GM12878 (cell line): ENCODE measurements around the gene DHDDS. TPM values are rescaled to one million over a fixed set of nuclear protein-coding genes. Genes with fewer than 3 reads are reported as not detected.

Experiments used
- ASH2L ChIP-seq: fragments of 300-600, 200-600 bp; sonication (generic); IDR thresholded peaks from 2 replicates; pipeline ENCODE4 v1.6.1; 2017; ENCODE audit warnings: low read depth, mild to moderate bottlenecking, borderline replicate concordance
- BCL3 ChIP-seq: IDR thresholded peaks from 2 replicates; pipeline ENCODE4 v1.6.1; 2011; ENCODE audit warnings: borderline replicate concordance, low read depth, mild to moderate bottlenecking, moderate library complexity, low read length; ENCODE audit not compliant: insufficient read depth, poor library complexity, severe bottlenecking
- BHLHE40 ChIP-seq, 2 experiments: fragments of 450-650 bp in 1 of 2; IDR thresholded peaks; 2 replicates each; pipeline ENCODE4 v1.6.1; 2011 to 2017; ENCODE audit warnings: low read depth in 2 of 2, borderline replicate concordance in 1 of 2, improper control_type of control experiment in 1 of 2, low read length in 1 of 2, mild to moderate bottlenecking in 1 of 2
- BMI1 ChIP-seq: fragments of 450-650 bp; IDR thresholded peaks from 2 replicates; pipeline ENCODE4 v1.6.1; 2016; ENCODE audit warnings: mild to moderate bottlenecking, moderate library complexity, borderline replicate concordance
- CBFB ChIP-seq: IDR thresholded peaks from 2 replicates; pipeline ENCODE4 v1.6.1; 2016; ENCODE audit warnings: antibody characterized with exemption, low read depth
- DPF2 ChIP-seq: fragments of 450-650 bp; IDR thresholded peaks from 2 replicates; pipeline ENCODE4 v1.6.1; 2017; ENCODE audit warnings: mild to moderate bottlenecking
- GATAD2B ChIP-seq: fragments of 450-650 bp; conservative IDR thresholded peaks from 2 replicates; pipeline ENCODE4 v1.6.1; 2017; ENCODE audit warnings: low read depth, mild to moderate bottlenecking, moderate library complexity
- IKZF2 ChIP-seq, 2 experiments: fragments of 450-650 bp; IDR thresholded peaks; 2 replicates each; pipeline ENCODE4 v1.6.1; 2017; ENCODE audit warnings: mild to moderate bottlenecking in 2 of 2, moderate library complexity in 2 of 2
- MLLT1 ChIP-seq: fragments of 450-650 bp; IDR thresholded peaks from 2 replicates; pipeline ENCODE4 v1.6.1; 2016; ENCODE audit warnings: mild to moderate bottlenecking
- MTA2 ChIP-seq: fragments of 450-650 bp; IDR thresholded peaks from 2 replicates; pipeline ENCODE4 v1.6.1; 2016; ENCODE audit warnings: low read depth, mild to moderate bottlenecking, moderate library complexity
- POU2F2 ChIP-seq: IDR thresholded peaks from 3 replicates; pipeline ENCODE4 v1.6.1; 2011; ENCODE audit warnings: low read depth, mild to moderate bottlenecking, low read length, borderline replicate concordance
- RB1 ChIP-seq: fragments of 450-650 bp; formaldehyde crosslinking; IDR thresholded peaks from 2 replicates; pipeline ENCODE4 v1.6.1; 2017; ENCODE audit warnings: mild to moderate bottlenecking, borderline replicate concordance
- RELA ChIP-seq: fragments of 450-650 bp; IDR thresholded peaks from 2 replicates; pipeline ENCODE4 v1.8.0; 2014; ENCODE audit warnings: borderline replicate concordance; ENCODE audit not compliant: partially characterized antibody
- SMAD5 ChIP-seq: IDR thresholded peaks from 2 replicates; pipeline ENCODE4 v1.6.1; 2016; ENCODE audit warnings: antibody characterized with exemption, low read depth
- SP1 ChIP-seq: IDR thresholded peaks from one replicate; pipeline ENCODE4 v1.6.1; 2011; ENCODE audit warnings: low read depth, low read length
- SPI1 ChIP-seq: IDR thresholded peaks from 2 replicates; pipeline ENCODE4 v1.6.1; 2011; ENCODE audit warnings: low read depth, mild to moderate bottlenecking, low read length, moderate library complexity, borderline replicate concordance; ENCODE audit not compliant: insufficient read depth
- ZNF207 ChIP-seq: fragments of 450-650 bp; IDR thresholded peaks from 2 replicates; pipeline ENCODE4 v1.6.1; 2014; ENCODE audit warnings: antibody characterized with exemption, mild to moderate bottlenecking, borderline replicate concordance
- ZNF384 ChIP-seq: IDR thresholded peaks from 2 replicates; pipeline ENCODE4 v1.6.1; 2012; ENCODE audit warnings: low read depth, mild to moderate bottlenecking, low read length, improper control_type of control experiment, borderline replicate concordance
- polyA plus RNA-seq, 11 experiments: library from polyadenylated mRNA; depleted of rRNA in 4 of 11; unstranded in 6 of 11; stranded (reverse) in 5 of 11; fragments of >200 nt; fragmentation: Nextera tagmentation in 4 of 11; fragmentation: Illumina TruSeq in 1 of 11; extraction: Ambion mirVana in 4 of 11; extraction: Trizol in 1 of 11; gene quantifications; 1 replicate in 1 of 11; 2 replicates in 10 of 11; pipeline versions ENCODE4 v1.2.1 to v1.2.3, GENCODE V29; 2011 to 2016; ENCODE audit warnings: inconsistent platforms in 2 of 11, missing spikeins in 2 of 11, low read depth in 1 of 11
- total RNA-seq, 4 experiments: library from RNA; depleted of rRNA in 3 of 4; stranded (reverse); fragments of >200 nt in 3 of 4; fragmentation: Illumina TruSeq in 1 of 4; extraction: Trizol in 1 of 4; gene quantifications; 2 replicates each; pipeline versions ENCODE4 v1.2.1 to v1.2.3, GENCODE V29; 2013 to 2021
- TF ChIP-seq, protein P1 (sequence below): fragments of 450-650 bp; formaldehyde crosslinking; IDR thresholded peaks from 2 replicates; pipeline ENCODE4 v1.5.0; 2022; ENCODE audit warnings: mild to moderate bottlenecking, missing genetic modification characterization
- TF ChIP-seq, protein P2 (sequence below): fragments of 450-650 bp; IDR thresholded peaks from 2 replicates; pipeline ENCODE4 v1.6.1; 2017; ENCODE audit warnings: antibody characterized with exemption, mild to moderate bottlenecking, moderate library complexity

The DHDDS gene
- total and polyA plus RNA-seq, 10 of the 15 experiments (the other 5 are each of a cell fraction or from before 2014, with no cell fraction given), result 22.7 to 47.5 (median 36.4) TPM

DNA sequence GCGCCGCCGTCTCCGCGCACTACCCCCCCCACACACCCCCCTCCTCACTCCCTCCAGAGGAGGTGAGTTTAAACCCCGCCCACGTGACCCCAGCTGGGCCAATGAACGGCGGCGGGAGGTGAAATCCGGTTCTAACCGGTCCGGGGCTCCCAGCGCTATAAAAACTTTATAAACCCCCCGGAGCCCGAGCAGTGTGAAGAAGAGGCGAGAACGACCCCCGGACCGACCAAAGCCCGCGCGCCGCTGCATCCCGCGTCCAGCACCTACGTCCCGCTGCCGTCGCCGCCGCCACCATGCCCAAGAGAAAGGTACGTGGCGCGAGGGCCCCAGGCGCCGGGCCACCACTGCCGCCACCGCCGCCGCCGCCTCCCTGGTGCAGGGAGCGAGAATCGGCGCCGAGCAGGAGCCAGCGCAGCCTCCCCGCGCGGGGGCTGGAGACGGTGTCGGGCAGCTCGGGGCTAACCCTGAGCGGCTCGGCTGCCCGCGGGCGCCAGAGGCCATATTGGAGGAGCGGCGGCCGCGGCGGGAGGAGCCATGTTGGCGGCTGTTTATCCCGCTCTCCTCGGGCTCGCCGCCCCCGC is 40.3 kb downstream of the DHDDS start, which contains the start of gene HMGN2 (continued):
- TF ChIP-seq RELA (no peak), SPI1 (no peak), ASH2L (no peak), ZNF384 (no peak), BCL3 (no peak), SP1 (no peak), DPF2 (peak; percentile 74), BMI1 (no peak), IKZF2 (IDR thresholded peaks at IDR 0.05) (no peak), RB1 (peak; percentile 37; the same call in 1 of the 2 replicates), ZNF207 (0 out of 2 replicates have a peak, but pooled peaks have one; percentile 34), GATAD2B (peak; percentile 82; the same call in 1 of the 2 replicates), SMAD5 (peak; percentile 72), POU2F2 (peak; percentile 78), MTA2 (no peak), CBFB (0 out of 2 replicates have a peak, but pooled peaks have one; percentile 21), BHLHE40 (IDR thresholded peaks at IDR 0.05; ENCODE audit: borderline replicate concordance in 1 of 2, low read depth in 2 of 2, low read length in 1 of 2) (no peak), MLLT1 (no peak)
- TF ChIP-seq, protein P1, sequence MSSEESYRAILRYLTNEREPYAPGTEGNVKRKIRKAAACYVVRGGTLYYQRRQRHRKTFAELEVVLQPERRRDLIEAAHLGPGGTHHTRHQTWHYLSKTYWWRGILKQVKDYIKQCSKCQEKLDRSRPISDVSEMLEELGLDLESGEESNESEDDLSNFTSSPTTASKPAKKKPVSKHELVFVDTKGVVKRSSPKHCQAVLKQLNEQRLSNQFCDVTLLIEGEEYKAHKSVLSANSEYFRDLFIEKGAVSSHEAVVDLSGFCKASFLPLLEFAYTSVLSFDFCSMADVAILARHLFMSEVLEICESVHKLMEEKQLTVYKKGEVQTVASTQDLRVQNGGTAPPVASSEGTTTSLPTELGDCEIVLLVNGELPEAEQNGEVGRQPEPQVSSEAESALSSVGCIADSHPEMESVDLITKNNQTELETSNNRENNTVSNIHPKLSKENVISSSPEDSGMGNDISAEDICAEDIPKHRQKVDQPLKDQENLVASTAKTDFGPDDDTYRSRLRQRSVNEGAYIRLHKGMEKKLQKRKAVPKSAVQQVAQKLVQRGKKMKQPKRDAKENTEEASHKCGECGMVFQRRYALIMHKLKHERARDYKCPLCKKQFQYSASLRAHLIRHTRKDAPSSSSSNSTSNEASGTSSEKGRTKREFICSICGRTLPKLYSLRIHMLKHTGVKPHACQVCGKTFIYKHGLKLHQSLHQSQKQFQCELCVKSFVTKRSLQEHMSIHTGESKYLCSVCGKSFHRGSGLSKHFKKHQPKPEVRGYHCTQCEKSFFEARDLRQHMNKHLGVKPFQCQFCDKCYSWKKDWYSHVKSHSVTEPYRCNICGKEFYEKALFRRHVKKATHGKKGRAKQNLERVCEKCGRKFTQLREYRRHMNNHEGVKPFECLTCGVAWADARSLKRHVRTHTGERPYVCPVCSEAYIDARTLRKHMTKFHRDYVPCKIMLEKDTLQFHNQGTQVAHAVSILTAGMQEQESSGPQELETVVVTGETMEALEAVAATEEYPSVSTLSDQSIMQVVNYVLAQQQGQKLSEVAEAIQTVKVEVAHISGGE, result no peak
- TF ChIP-seq, protein P2, sequence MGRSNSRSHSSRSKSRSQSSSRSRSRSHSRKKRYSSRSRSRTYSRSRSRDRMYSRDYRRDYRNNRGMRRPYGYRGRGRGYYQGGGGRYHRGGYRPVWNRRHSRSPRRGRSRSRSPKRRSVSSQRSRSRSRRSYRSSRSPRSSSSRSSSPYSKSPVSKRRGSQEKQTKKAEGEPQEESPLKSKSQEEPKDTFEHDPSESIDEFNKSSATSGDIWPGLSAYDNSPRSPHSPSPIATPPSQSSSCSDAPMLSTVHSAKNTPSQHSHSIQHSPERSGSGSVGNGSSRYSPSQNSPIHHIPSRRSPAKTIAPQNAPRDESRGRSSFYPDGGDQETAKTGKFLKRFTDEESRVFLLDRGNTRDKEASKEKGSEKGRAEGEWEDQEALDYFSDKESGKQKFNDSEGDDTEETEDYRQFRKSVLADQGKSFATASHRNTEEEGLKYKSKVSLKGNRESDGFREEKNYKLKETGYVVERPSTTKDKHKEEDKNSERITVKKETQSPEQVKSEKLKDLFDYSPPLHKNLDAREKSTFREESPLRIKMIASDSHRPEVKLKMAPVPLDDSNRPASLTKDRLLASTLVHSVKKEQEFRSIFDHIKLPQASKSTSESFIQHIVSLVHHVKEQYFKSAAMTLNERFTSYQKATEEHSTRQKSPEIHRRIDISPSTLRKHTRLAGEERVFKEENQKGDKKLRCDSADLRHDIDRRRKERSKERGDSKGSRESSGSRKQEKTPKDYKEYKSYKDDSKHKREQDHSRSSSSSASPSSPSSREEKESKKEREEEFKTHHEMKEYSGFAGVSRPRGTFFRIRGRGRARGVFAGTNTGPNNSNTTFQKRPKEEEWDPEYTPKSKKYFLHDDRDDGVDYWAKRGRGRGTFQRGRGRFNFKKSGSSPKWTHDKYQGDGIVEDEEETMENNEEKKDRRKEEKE, result no peak
